ENCODE measurements around the gene OPRL1.
"Not testable (repeated sequence)": the region's sequence is repeated elsewhere in the genome, so short reads cannot be mapped to it uniquely, and the experiment has no call there.

- TF ChIP-seq, protein P1, sequence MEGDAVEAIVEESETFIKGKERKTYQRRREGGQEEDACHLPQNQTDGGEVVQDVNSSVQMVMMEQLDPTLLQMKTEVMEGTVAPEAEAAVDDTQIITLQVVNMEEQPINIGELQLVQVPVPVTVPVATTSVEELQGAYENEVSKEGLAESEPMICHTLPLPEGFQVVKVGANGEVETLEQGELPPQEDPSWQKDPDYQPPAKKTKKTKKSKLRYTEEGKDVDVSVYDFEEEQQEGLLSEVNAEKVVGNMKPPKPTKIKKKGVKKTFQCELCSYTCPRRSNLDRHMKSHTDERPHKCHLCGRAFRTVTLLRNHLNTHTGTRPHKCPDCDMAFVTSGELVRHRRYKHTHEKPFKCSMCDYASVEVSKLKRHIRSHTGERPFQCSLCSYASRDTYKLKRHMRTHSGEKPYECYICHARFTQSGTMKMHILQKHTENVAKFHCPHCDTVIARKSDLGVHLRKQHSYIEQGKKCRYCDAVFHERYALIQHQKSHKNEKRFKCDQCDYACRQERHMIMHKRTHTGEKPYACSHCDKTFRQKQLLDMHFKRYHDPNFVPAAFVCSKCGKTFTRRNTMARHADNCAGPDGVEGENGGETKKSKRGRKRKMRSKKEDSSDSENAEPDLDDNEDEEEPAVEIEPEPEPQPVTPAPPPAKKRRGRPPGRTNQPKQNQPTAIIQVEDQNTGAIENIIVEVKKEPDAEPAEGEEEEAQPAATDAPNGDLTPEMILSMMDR (IDR thresholded peaks at IDR 0.05) = not testable (repeated sequence)
- not testable (repeated sequence) for TF ChIP-seq POLR2AphosphoS5 (IDR thresholded peaks at IDR 0.05; ENCODE audit: low read depth, low read length); SIN3A (IDR thresholded peaks at IDR 0.05; ENCODE audit: borderline replicate concordance, insufficient read depth, low read depth, low read length); TCF7L2 (IDR thresholded peaks at IDR 0.05; ENCODE audit: low read depth, low read length)
- TF ChIP-seq, protein P2, sequence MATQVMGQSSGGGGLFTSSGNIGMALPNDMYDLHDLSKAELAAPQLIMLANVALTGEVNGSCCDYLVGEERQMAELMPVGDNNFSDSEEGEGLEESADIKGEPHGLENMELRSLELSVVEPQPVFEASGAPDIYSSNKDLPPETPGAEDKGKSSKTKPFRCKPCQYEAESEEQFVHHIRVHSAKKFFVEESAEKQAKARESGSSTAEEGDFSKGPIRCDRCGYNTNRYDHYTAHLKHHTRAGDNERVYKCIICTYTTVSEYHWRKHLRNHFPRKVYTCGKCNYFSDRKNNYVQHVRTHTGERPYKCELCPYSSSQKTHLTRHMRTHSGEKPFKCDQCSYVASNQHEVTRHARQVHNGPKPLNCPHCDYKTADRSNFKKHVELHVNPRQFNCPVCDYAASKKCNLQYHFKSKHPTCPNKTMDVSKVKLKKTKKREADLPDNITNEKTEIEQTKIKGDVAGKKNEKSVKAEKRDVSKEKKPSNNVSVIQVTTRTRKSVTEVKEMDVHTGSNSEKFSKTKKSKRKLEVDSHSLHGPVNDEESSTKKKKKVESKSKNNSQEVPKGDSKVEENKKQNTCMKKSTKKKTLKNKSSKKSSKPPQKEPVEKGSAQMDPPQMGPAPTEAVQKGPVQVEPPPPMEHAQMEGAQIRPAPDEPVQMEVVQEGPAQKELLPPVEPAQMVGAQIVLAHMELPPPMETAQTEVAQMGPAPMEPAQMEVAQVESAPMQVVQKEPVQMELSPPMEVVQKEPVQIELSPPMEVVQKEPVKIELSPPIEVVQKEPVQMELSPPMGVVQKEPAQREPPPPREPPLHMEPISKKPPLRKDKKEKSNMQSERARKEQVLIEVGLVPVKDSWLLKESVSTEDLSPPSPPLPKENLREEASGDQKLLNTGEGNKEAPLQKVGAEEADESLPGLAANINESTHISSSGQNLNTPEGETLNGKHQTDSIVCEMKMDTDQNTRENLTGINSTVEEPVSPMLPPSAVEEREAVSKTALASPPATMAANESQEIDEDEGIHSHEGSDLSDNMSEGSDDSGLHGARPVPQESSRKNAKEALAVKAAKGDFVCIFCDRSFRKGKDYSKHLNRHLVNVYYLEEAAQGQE (IDR thresholded peaks at IDR 0.05; ENCODE audit: insufficient read depth in 1 of 2, low read depth in 2 of 2, low read length in 1 of 2) = not testable (repeated sequence)
These were observed 8.7 kb downstream of the OPRL1 start for GRCh38 chr20:64088586-64088985.

Data from Panc1 (cell line).